HG03354 (cell line): Measurements from ENCODE around the gene NPIPA1.
A peak's percentile ranks its signal among the peaks of the same experiment; 100 is the strongest.
"Not testable (repeated sequence)": the region's sequence is repeated elsewhere in the genome, so short reads cannot be mapped to it uniquely, and the experiment has no call there.

Experiments
- ATAC-seq: cut with Tn5 transposase; IDR thresholded peaks from one replicate; pipeline ENCODE4 v1.9.1; 2021; ENCODE audit warnings: mild to moderate bottlenecking; ENCODE audit not compliant: unreplicated experiment, poor library complexity, severe bottlenecking

Gene NPIPA1

GRCh38 chr16:14975418-14976194, 38.4 kb downstream of the NPIPA1 start:
- peak; percentile 19 for ATAC-seq

GRCh38 chr16:14976971-14977736, 39.9 kb downstream of the NPIPA1 start:
- not testable (repeated sequence) for ATAC-seq

GRCh38 chr16:14978281-14978680, 41.0 kb downstream of the NPIPA1 start:
- not testable (repeated sequence) for ATAC-seq

GRCh38 chr16:14978908-14979307, 41.7 kb downstream of the NPIPA1 start:
- not testable (repeated sequence) for ATAC-seq

- not testable (repeated sequence) for ATAC-seq
These were observed 44.0 kb downstream of the NPIPA1 start for GRCh38 chr16:14981234-14981633.

- not testable (repeated sequence) for ATAC-seq
These were observed 45.3 kb downstream of the NPIPA1 start for GRCh38 chr16:14982521-14982920.

- ATAC-seq = not testable (repeated sequence)
These were observed 50.8 kb downstream of the NPIPA1 start for GRCh38 chr16:14988092-14988491.

- ATAC-seq = not testable (repeated sequence)
These were observed 51.5 kb downstream of the NPIPA1 start for GRCh38 chr16:14988661-14989191.

GRCh38 chr16:14989291-14990281, 52.3 kb downstream of the NPIPA1 start:
- not testable (repeated sequence) for ATAC-seq

- ATAC-seq = not testable (repeated sequence)
These were observed 56.3 kb downstream of the NPIPA1 start for GRCh38 chr16:14993277-14994151.

GRCh38 chr16:14996702-14997101, 59.5 kb downstream of the NPIPA1 start:
- not testable (repeated sequence) for ATAC-seq

- ATAC-seq = not testable (repeated sequence)
These were observed 61.1 kb downstream of the NPIPA1 start for GRCh38 chr16:14998300-14998699.

GRCh38 chr16:14999845-15000244, 62.6 kb downstream of the NPIPA1 start:
- not testable (repeated sequence) for ATAC-seq
